ENCODE data around the gene B3GNT3. TPM values are rescaled to one million over a fixed set of nuclear protein-coding genes. Genes with fewer than 3 reads are reported as not detected.

The B3GNT3 gene
- total RNA-seq, 1 donor from 2014 or later, result 0.36 TPM

DNA sequence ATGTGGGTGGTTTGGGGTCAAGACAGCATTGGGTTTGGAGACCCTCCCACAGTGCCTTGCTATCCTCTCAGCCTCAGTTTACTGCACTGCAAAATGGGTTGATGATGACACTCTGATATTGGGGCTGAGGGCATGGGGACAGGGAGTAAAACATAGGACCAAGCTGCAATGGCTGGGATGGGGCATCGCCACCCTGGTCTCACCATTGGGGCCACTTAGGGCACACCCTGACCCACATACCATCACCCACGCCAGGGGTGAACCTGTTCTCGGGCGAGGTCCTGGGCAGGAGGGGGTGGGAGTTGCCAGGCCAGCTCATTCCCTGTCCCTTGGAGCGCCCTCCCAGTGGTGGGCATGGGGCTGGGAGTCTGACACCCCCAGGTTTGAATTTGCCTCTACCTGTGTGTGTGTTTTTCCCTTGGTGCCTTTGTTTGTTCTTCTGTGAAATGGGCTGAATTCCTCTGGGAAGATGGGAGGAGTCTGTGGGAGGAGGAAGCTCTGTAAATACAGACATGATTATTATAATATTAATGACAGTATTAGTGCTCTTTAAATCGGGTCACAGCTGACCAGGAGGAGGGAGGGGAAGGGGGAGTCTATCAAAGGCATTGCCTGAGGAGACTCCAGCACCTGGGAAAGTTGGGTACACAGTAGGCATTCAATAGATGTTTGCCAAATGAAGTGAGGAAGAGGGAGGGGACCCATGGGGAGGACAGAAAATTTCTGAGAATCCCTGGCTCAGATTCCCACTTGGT lies 45.9 kb upstream of the B3GNT3 start:
- peak overlapping the region; percentile 41 for H3K27ac Mint-ChIP-seq (ENCODE audit: unreplicated experiment)
- H3K79me2 ChIP-seq (ENCODE audit: insufficient read depth, low read length), result no peaks in the 10 kb centered on the region
- H3K4me1 ChIP-seq (ENCODE audit: insufficient read depth, low read length), result no peaks in the 10 kb centered on the region
- no peaks in the 10 kb centered on the region for H3K9me3 ChIP-seq (ENCODE audit: insufficient read depth, low read depth, low read length)
- H3K27me3 Mint-ChIP-seq (ENCODE audit: low read depth, unreplicated experiment), result peaks cover 16% of the 10 kb centered on the region
- no peaks in the 10 kb centered on the region for H3K36me3 Mint-ChIP-seq (ENCODE audit: low read depth, unreplicated experiment)
- no peaks in the 10 kb centered on the region for H3K4me1 Mint-ChIP-seq (ENCODE audit: low read depth, unreplicated experiment)
- H3K4me2 ChIP-seq (ENCODE audit: low read length), result no peak overlapping the region
- FAIRE-seq, result no peak
- no peak overlapping the region for H3K27ac ChIP-seq (ENCODE audit: low read depth, low read length)
- no peak for DNase-seq (ENCODE audit: low read depth)
- H3K4me3 Mint-ChIP-seq (ENCODE audit: unreplicated experiment), result peak overlapping the region; percentile 0
- no peak overlapping the region for H2AFZ ChIP-seq (ENCODE audit: low read depth, low read length)
- no peak overlapping the region for H3K9ac ChIP-seq (ENCODE audit: low read length)
- H3K9me3 Mint-ChIP-seq (ENCODE audit: unreplicated experiment), result no peaks in the 10 kb centered on the region
- no peaks in the 10 kb centered on the region for H3K27me3 ChIP-seq (ENCODE audit: insufficient read depth, low read length)
- H3K36me3 ChIP-seq (ENCODE audit: insufficient read depth, low read length), result no peaks in the 10 kb centered on the region
- TF ChIP-seq EZH2 (IDR thresholded peaks at IDR 0.05; ENCODE audit: insufficient read depth, low read length), result no peak
- TF ChIP-seq, protein P1, sequence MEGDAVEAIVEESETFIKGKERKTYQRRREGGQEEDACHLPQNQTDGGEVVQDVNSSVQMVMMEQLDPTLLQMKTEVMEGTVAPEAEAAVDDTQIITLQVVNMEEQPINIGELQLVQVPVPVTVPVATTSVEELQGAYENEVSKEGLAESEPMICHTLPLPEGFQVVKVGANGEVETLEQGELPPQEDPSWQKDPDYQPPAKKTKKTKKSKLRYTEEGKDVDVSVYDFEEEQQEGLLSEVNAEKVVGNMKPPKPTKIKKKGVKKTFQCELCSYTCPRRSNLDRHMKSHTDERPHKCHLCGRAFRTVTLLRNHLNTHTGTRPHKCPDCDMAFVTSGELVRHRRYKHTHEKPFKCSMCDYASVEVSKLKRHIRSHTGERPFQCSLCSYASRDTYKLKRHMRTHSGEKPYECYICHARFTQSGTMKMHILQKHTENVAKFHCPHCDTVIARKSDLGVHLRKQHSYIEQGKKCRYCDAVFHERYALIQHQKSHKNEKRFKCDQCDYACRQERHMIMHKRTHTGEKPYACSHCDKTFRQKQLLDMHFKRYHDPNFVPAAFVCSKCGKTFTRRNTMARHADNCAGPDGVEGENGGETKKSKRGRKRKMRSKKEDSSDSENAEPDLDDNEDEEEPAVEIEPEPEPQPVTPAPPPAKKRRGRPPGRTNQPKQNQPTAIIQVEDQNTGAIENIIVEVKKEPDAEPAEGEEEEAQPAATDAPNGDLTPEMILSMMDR (IDR thresholded peaks at IDR 0.05; ENCODE audit: insufficient read depth, low read depth, low read length), result no peak
- no peak overlapping the region for H3K4me3 ChIP-seq (ENCODE audit: insufficient read depth, low read depth, low read length)
- H4K20me1 ChIP-seq (ENCODE audit: insufficient read depth, low read length), result no peaks in the 10 kb centered on the region

DNA sequence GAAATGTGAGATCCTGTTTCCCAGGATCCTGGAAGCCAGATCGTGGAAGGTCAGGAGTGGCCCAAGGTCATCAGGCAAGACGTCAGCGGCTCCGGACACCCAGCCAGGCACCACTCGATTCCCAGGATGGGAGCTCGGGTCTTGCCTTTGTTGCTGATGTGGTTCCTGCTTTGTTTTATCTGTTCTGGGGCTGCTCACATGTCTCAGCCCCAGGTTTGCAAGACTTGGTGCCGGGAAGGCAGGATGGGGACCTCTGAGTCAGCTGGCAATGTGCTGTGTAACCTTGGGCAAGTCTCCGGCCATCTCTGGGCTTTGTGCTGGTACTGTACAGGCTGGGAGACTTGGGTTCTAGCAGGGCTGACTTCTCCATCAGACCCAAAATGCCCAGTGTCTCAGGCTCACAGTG lies 45.0 kb upstream of the B3GNT3 start:
- Histone ChIP-seq H2AFZ (ENCODE audit: low read depth, low read length) (no peak overlapping the region), H3K9me3 (ENCODE audit: insufficient read depth, low read depth, low read length) (no peaks in the 10 kb centered on the region), H3K4me1 (ENCODE audit: insufficient read depth, low read length) (no peaks in the 10 kb centered on the region), H3K79me2 (ENCODE audit: insufficient read depth, low read length) (no peaks in the 10 kb centered on the region), H3K27ac (ENCODE audit: low read depth, low read length) (no peak overlapping the region), H3K4me2 (ENCODE audit: low read length) (no peak overlapping the region), H4K20me1 (ENCODE audit: insufficient read depth, low read length) (no peaks in the 10 kb centered on the region), H3K4me3 (ENCODE audit: insufficient read depth, low read depth, low read length) (no peak overlapping the region), H3K27me3 (ENCODE audit: insufficient read depth, low read length) (no peaks in the 10 kb centered on the region), H3K9ac (ENCODE audit: low read length) (no peak overlapping the region), H3K36me3 (ENCODE audit: insufficient read depth, low read length) (no peaks in the 10 kb centered on the region)
- peaks cover 20% of the 10 kb centered on the region for H3K27me3 Mint-ChIP-seq (ENCODE audit: low read depth, unreplicated experiment)
- peaks cover under 1% of the 10 kb centered on the region for H3K4me1 Mint-ChIP-seq (ENCODE audit: low read depth, unreplicated experiment)
- DNase-seq (ENCODE audit: low read depth) (no peak), FAIRE-seq (no peak)
- no peaks in the 10 kb centered on the region for H3K9me3 Mint-ChIP-seq (ENCODE audit: unreplicated experiment)
- no peak for TF ChIP-seq EZH2 (IDR thresholded peaks at IDR 0.05; ENCODE audit: insufficient read depth, low read length)
- TF ChIP-seq, protein P1 (IDR thresholded peaks at IDR 0.05; ENCODE audit: insufficient read depth, low read depth, low read length), result no peak
- H3K36me3 Mint-ChIP-seq (ENCODE audit: low read depth, unreplicated experiment), result no peaks in the 10 kb centered on the region
- no peak overlapping the region for H3K4me3 Mint-ChIP-seq (ENCODE audit: unreplicated experiment)
- H3K27ac Mint-ChIP-seq (ENCODE audit: unreplicated experiment), result no peak overlapping the region

Data from astrocyte (in vitro differentiated cells and primary cell).